GM06990 (cell line): ENCODE results near the gene CAPN10.

Experiments
- DNase-seq: peaks from one replicate; pipeline ENCODE4 v3.0.0-alpha.2; 2011; ENCODE audit not compliant: insufficient read length; ENCODE audit errors: extremely low read depth
- H3K27me3 ChIP-seq: replicated peaks from 2 replicates; pipeline ENCODE4 v1.6.0; 2011; ENCODE audit warnings: low read length; ENCODE audit not compliant: control insufficient read depth, insufficient read depth
- H3K36me3 ChIP-seq: 2 replicates; pipeline ENCODE4 v1.5.1; 2011; ENCODE audit warnings: low read length; ENCODE audit not compliant: control insufficient read depth, insufficient read depth
- H3K4me3 ChIP-seq: replicated peaks from 2 replicates; pipeline ENCODE4 v1.5.1; 2011; ENCODE audit warnings: low read depth, mild to moderate bottlenecking, control low read depth, low read length
- CTCF ChIP-seq: IDR thresholded peaks from 2 replicates; pipeline ENCODE4 v1.5.1; 2011; ENCODE audit warnings: low read length, control low read depth, mild to moderate bottlenecking, inconsistent platforms; ENCODE audit not compliant: insufficient read depth, poor library complexity, severe bottlenecking

CAPN10 gene

GRCh38 chr2:240644859-240645301, 58.3 kb downstream of the CAPN10 start:
- no peaks in the 10 kb centered on the region for H3K36me3 ChIP-seq
- DNase-seq, result no peak
- TF ChIP-seq CTCF, result no peak
- H3K27me3 ChIP-seq, result no peaks in the 10 kb centered on the region
- H3K4me3 ChIP-seq, result no peak overlapping the region

- Histone ChIP-seq H3K27me3 (no peaks in the 10 kb centered on the region), H3K4me3 (no peak overlapping the region), H3K36me3 (no peaks in the 10 kb centered on the region)
- no peak for TF ChIP-seq CTCF
- no peak for DNase-seq
Observed at GRCh38 chr2:240645346-240645745, 58.8 kb downstream of the CAPN10 start.

GRCh38 chr2:240645801-240646175, 59.3 kb downstream of the CAPN10 start:
- Histone ChIP-seq H3K27me3 (no peaks in the 10 kb centered on the region), H3K36me3 (no peaks in the 10 kb centered on the region), H3K4me3 (no peak overlapping the region)
- TF ChIP-seq CTCF, result no peak
- no peak for DNase-seq

DNA sequence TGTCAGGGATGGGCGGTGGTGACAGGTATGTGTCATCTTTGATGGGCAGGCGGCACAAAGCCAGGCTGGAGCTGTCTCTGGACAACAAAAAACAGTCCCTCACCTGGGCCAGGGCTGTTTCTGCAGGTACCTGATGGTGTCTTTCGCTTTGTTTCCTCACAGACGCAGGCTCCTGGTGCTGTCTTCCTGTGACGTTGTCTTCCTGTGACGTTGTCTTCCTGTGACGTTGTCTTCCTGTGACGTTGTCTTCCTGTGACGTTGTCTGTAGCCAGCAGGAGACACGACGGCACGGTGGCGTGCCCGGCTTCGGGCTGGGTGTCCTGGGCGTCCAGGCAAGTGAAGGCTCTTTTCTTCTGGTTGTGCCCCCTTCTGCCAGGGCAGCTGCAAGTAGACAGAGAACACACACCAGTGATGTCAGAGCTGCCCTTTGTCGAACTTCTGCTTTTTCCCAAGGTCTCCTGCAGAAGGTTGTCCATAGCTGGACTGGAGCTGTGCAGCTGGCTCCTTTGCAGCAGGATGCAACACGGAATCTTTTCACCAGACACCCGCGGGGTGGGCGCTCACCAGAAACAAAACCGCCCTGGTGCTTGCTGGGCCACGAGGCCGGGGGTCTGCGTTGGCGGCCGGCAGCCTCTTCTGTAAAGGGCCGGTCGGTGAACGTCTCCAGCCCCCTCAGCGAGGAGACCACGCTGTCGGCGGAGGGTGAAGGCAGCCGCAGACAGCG, 59.8 kb downstream of the CAPN10 start:
- DNase-seq, result no peak
- H3K36me3 ChIP-seq, result no peaks in the 10 kb centered on the region
- H3K4me3 ChIP-seq, result no peak overlapping the region

DNA sequence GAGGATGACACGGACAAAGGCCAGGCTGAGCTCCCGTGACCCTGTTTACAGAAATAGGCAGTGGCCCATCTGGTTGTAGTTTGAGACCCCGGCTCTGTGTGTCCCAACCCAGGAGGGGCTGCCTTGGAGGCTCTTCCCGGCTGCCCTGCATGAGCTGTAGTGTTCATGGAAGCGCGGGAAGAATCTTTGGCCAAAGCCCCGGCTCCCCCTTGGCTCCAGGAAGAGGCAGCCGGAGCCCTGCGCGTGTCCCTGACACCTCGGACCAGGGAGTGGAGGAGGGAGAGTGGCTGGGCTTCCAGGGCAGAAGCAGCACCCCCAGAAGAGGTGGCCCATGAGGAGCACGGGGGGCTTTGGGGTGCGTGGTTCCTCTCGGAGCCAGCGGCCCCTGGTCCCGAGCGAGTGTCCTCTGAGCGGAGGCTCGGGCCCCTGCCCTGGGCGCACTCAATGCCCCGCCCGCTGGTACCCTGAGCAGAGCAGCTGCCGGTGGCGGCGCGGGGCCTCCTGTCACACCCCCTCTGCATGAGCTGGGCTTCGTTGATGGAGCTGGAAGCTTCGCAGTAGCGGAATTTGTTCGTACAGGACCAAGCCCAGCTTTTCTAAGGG, 60.5 kb downstream of the CAPN10 start:
- Histone ChIP-seq H3K4me3 (no peak overlapping the region), H3K27me3 (no peaks in the 10 kb centered on the region), H3K36me3 (no peaks in the 10 kb centered on the region)
- TF ChIP-seq CTCF, result no peak
- no peak for DNase-seq

More for the DNA sequence above, 59.8 kb downstream of the CAPN10 start:
- no peak for TF ChIP-seq CTCF
- H3K27me3 ChIP-seq, result no peaks in the 10 kb centered on the region
